ENCODE results near the gene CMIP.
A peak's percentile ranks its signal among the peaks of the same experiment; 100 is the strongest.
"Not testable (repeated sequence)": the region's sequence is repeated elsewhere in the genome, so short reads cannot be mapped to it uniquely, and the experiment has no call there.

The CMIP gene

DNA sequence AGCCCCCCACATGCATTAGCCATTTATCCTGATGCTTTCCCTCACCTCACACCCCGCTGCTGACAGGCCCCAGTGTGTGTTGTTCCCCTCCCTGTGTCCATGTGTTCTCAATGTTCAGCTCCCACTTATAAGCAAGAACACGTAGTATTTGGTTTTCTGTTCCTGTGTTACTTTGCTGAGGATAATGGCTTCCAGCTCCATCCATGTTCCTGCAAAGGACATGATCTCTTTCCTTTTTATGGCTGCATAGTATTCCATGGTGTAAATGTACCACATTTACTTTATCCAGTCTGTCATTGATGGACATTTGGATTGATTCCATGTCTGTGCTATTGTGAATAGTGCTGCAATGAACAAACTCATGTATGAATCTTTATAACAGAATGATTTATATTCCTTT is 39.6 kb upstream of the CMIP start:
- not testable (repeated sequence) for H3K9ac ChIP-seq (ENCODE audit: low read length); H3K14ac ChIP-seq (ENCODE audit: low read length); DNase-seq; H3K36me3 ChIP-seq (ENCODE audit: control insufficient read depth in 1 of 2, insufficient read depth in 2 of 2, low read length in 2 of 2); H4K12ac ChIP-seq (ENCODE audit: low read depth, low read length); H3K27ac ChIP-seq (ENCODE audit: low read depth, low read length); H3K79me2 ChIP-seq (ENCODE audit: control insufficient read depth, insufficient read depth, low read length, poor library complexity); H3K23ac ChIP-seq (ENCODE audit: low read length); H2AFZ ChIP-seq (ENCODE audit: insufficient read depth, low read length, poor library complexity); H3K4me2 ChIP-seq (ENCODE audit: low read length); H4K8ac ChIP-seq (ENCODE audit: low read depth, low read length); H3K9me3 ChIP-seq (ENCODE audit: insufficient read depth, low read depth, low read length); H3K4me3 ChIP-seq (ENCODE audit: low read depth, low read length); H3K27me3 ChIP-seq (ENCODE audit: insufficient read depth, low read length)
- H2BK12ac ChIP-seq (ENCODE audit: low read length) = peak overlapping the region; percentile 87
- peaks cover 14 to 20% of the 10 kb centered on the region in 2 experiments for H3K4me1 ChIP-seq (ENCODE audit: control insufficient read depth in 1 of 2, insufficient read depth in 2 of 2, low read length in 2 of 2)
- H3K4ac ChIP-seq (ENCODE audit: low read depth, low read length) = peak overlapping the region; percentile 43
- peak overlapping the region; percentile 57 for H3K18ac ChIP-seq (ENCODE audit: low read length)
- H3K79me1 ChIP-seq (ENCODE audit: low read length) = peaks cover 20% of the 10 kb centered on the region
- peak overlapping the region; percentile 45 for H2AK5ac ChIP-seq (ENCODE audit: low read length)
- H2BK120ac ChIP-seq (ENCODE audit: insufficient read depth, low read length, poor library complexity) = peak overlapping the region; percentile 59
- no CpG with 5 or more reads among the region's 2 CpGs for WGBS (ENCODE audit: extremely low coverage, insufficient coverage, insufficient read length)
- peak overlapping the region; percentile 64 for H2BK5ac ChIP-seq (ENCODE audit: low read depth, low read length, poor library complexity)
- peak overlapping the region; percentile 67 for H4K91ac ChIP-seq (ENCODE audit: low read depth, low read length)

DNA sequence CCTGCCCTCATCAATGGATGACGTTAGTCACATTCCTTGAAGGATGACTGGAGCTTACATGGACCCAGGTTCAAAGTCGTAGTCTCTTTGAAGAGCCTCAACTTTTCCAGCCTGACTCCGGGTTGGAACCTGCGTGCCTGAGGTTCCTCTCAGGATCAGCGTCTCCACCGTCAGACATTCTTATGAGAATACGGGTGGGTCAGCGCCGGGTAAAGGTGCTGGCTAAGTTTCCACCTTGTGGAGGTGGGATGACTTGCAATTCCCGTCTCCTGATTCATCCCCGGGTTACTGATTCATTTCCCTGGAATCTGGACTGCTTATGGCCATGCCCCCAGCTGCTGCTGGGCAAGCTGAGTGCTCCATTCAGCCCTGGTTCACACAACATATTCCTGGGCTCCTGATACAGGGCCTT is 38.9 kb upstream of the CMIP start:
- WGBS (ENCODE audit: extremely low coverage, insufficient coverage, insufficient read length) = no CpG with 5 or more reads among the region's 11 CpGs
- Histone ChIP-seq H2BK12ac (ENCODE audit: low read length) (peak overlapping the region; percentile 44), H2BK120ac (ENCODE audit: insufficient read depth, low read length, poor library complexity) (no peak overlapping the region), H4K12ac (ENCODE audit: low read depth, low read length) (no peak overlapping the region), H4K91ac (ENCODE audit: low read depth, low read length) (peak overlapping the region; percentile 41), H3K4me3 (ENCODE audit: low read depth, low read length) (no peak overlapping the region), H3K4me2 (ENCODE audit: low read length) (peak overlapping the region; percentile 35), H3K9ac (ENCODE audit: low read length) (no peak overlapping the region), H3K14ac (ENCODE audit: low read length) (no peak overlapping the region), H2AK5ac (ENCODE audit: low read length) (no peak overlapping the region), H2BK5ac (ENCODE audit: low read depth, low read length, poor library complexity) (no peak overlapping the region), H4K8ac (ENCODE audit: low read depth, low read length) (no peak overlapping the region), H3K79me1 (ENCODE audit: low read length) (peaks cover 20% of the 10 kb centered on the region), H3K9me3 (ENCODE audit: insufficient read depth, low read depth, low read length) (no peaks in the 10 kb centered on the region), H3K79me2 (ENCODE audit: control insufficient read depth, insufficient read depth, low read length, poor library complexity) (peaks cover 1% of the 10 kb centered on the region), H3K23ac (ENCODE audit: low read length) (no peak overlapping the region), H3K18ac (ENCODE audit: low read length) (no peak overlapping the region), H2AFZ (ENCODE audit: insufficient read depth, low read length, poor library complexity) (no peak overlapping the region), H3K27ac (ENCODE audit: low read depth, low read length) (peak overlapping the region; percentile 77), H3K36me3 (ENCODE audit: control insufficient read depth in 1 of 2, insufficient read depth in 2 of 2, low read length in 2 of 2) (no peaks in the 10 kb centered on the region), H3K4ac (ENCODE audit: low read depth, low read length) (no peak overlapping the region), H3K27me3 (ENCODE audit: insufficient read depth, low read length) (no peaks in the 10 kb centered on the region), H3K4me1 (ENCODE audit: control insufficient read depth in 1 of 2, insufficient read depth in 2 of 2, low read length in 2 of 2) (peaks cover 14 to 21% of the 10 kb centered on the region in 2 experiments)
- peak; percentile 98 to 99 for DNase-seq

DNA sequence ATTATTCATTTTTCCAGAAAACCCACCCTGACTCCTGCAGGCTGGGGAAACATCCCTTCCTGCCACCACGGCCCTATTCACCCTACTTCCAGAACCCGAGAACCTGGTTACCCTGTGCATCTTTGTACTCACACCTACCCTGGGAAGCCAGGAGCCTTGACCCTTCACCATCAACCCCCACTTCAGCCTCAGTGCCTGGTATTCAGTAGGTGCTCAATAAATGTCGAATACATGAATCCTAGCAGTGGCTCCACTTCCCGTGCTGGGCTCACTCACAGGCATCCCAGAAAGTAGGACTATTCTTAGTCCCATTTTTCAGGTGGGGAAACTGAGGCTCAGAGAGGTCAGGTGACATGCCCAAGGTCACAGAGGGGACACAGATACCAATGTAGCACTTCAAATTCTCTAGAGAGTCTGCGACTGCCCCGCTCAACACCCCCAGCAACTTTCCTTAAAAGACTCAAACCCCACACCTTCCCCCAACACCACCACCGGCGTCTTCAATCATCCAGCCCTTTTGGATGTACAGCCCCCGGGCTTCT is 36.1 kb upstream of the CMIP start:
- peak overlapping the region; percentile 26 for H3K9ac ChIP-seq (ENCODE audit: low read length)
- H3K4me1 ChIP-seq (ENCODE audit: control insufficient read depth in 1 of 2, insufficient read depth in 2 of 2, low read length in 2 of 2) = peaks cover 14 to 17% of the 10 kb centered on the region in 2 experiments
- no peaks in the 10 kb centered on the region for H3K36me3 ChIP-seq (ENCODE audit: control insufficient read depth in 1 of 2, insufficient read depth in 2 of 2, low read length in 2 of 2)
- DNase-seq = no peak
- no peak overlapping the region for H3K4ac ChIP-seq (ENCODE audit: low read depth, low read length)
- H3K9me3 ChIP-seq (ENCODE audit: insufficient read depth, low read depth, low read length) = no peaks in the 10 kb centered on the region
- H3K14ac ChIP-seq (ENCODE audit: low read length) = peak overlapping the region; percentile 44
- peak overlapping the region; percentile 78 for H2BK12ac ChIP-seq (ENCODE audit: low read length)
- no peak overlapping the region for H2BK120ac ChIP-seq (ENCODE audit: insufficient read depth, low read length, poor library complexity)
- H2AK5ac ChIP-seq (ENCODE audit: low read length) = peak overlapping the region; percentile 2
- no CpG with 5 or more reads among the region's 9 CpGs for WGBS (ENCODE audit: extremely low coverage, insufficient coverage, insufficient read length)
- peaks cover 18% of the 10 kb centered on the region for H3K79me1 ChIP-seq (ENCODE audit: low read length)
- H3K79me2 ChIP-seq (ENCODE audit: control insufficient read depth, insufficient read depth, low read length, poor library complexity) = peaks cover 1% of the 10 kb centered on the region
- H3K23ac ChIP-seq (ENCODE audit: low read length) = no peak overlapping the region
- no peak overlapping the region for H4K8ac ChIP-seq (ENCODE audit: low read depth, low read length)
- no peak overlapping the region for H4K12ac ChIP-seq (ENCODE audit: low read depth, low read length)
- H3K27me3 ChIP-seq (ENCODE audit: insufficient read depth, low read length) = no peaks in the 10 kb centered on the region
- H2AFZ ChIP-seq (ENCODE audit: insufficient read depth, low read length, poor library complexity) = no peak overlapping the region
- H3K4me3 ChIP-seq (ENCODE audit: low read depth, low read length) = no peak overlapping the region
- H2BK5ac ChIP-seq (ENCODE audit: low read depth, low read length, poor library complexity) = no peak overlapping the region
- no peak overlapping the region for H3K27ac ChIP-seq (ENCODE audit: low read depth, low read length)
- peak overlapping the region; percentile 21 for H4K91ac ChIP-seq (ENCODE audit: low read depth, low read length)
- H3K4me2 ChIP-seq (ENCODE audit: low read length) = no peak overlapping the region
- no peak overlapping the region for H3K18ac ChIP-seq (ENCODE audit: low read length)

DNA sequence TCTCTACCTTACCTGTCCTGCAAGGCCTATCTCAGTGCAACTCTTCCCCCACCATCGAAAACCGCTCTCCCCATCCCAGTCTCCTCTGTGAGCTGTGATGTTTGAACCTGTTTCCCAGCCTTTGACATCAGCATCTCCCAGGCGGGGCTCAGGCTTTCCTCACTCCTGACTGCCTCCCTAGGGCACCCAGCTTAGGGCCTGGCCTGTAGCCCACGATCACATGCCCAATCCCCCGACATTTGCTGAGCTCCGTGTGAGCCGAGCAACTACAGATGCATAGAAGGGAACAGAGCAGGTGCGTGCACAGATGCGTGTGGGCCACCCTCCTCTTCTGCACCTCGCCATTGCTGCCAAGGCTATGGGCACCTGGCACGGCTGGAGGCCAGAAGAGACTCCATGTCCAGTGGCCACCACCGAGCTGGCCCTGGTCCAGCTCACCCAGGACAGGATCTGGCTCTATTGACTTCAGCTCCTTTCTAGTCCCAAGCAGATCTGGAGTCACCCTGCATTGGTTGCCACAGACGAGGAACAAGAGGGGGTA is 35.5 kb upstream of the CMIP start:
- H2BK120ac ChIP-seq (ENCODE audit: insufficient read depth, low read length, poor library complexity) = no peak overlapping the region
- no peak overlapping the region for H3K4ac ChIP-seq (ENCODE audit: low read depth, low read length)
- H2BK5ac ChIP-seq (ENCODE audit: low read depth, low read length, poor library complexity) = no peak overlapping the region
- peaks cover 1% of the 10 kb centered on the region for H3K79me2 ChIP-seq (ENCODE audit: control insufficient read depth, insufficient read depth, low read length, poor library complexity)
- H3K4me1 ChIP-seq (ENCODE audit: control insufficient read depth in 1 of 2, insufficient read depth in 2 of 2, low read length in 2 of 2) = peaks cover 9 to 14% of the 10 kb centered on the region in 2 experiments
- no peak overlapping the region for H3K18ac ChIP-seq (ENCODE audit: low read length)
- H3K4me2 ChIP-seq (ENCODE audit: low read length) = no peak overlapping the region
- no peak overlapping the region for H4K12ac ChIP-seq (ENCODE audit: low read depth, low read length)
- H3K9me3 ChIP-seq (ENCODE audit: insufficient read depth, low read depth, low read length) = no peaks in the 10 kb centered on the region
- H3K23ac ChIP-seq (ENCODE audit: low read length) = no peak overlapping the region
- H3K14ac ChIP-seq (ENCODE audit: low read length) = no peak overlapping the region
- no peaks in the 10 kb centered on the region for H3K27me3 ChIP-seq (ENCODE audit: insufficient read depth, low read length)
- H2AK5ac ChIP-seq (ENCODE audit: low read length) = peak overlapping the region; percentile 2
- WGBS (ENCODE audit: extremely low coverage, insufficient coverage, insufficient read length) = no CpG with 5 or more reads among the region's 13 CpGs
- H3K4me3 ChIP-seq (ENCODE audit: low read depth, low read length) = no peak overlapping the region
- peak overlapping the region; percentile 21 for H4K91ac ChIP-seq (ENCODE audit: low read depth, low read length)
- H3K36me3 ChIP-seq (ENCODE audit: control insufficient read depth in 1 of 2, insufficient read depth in 2 of 2, low read length in 2 of 2) = no peaks in the 10 kb centered on the region
- no peak for DNase-seq
- peaks cover 13% of the 10 kb centered on the region for H3K79me1 ChIP-seq (ENCODE audit: low read length)
- no peak overlapping the region for H3K27ac ChIP-seq (ENCODE audit: low read depth, low read length)
- no peak overlapping the region for H4K8ac ChIP-seq (ENCODE audit: low read depth, low read length)
- H2AFZ ChIP-seq (ENCODE audit: insufficient read depth, low read length, poor library complexity) = no peak overlapping the region
- H3K9ac ChIP-seq (ENCODE audit: low read length) = no peak overlapping the region
- H2BK12ac ChIP-seq (ENCODE audit: low read length) = peak overlapping the region; percentile 19

All from trophoblast cell (in vitro differentiated cells and primary cell).